IMR-90 (cell line): ENCODE data around the gene RAD1. TPM values are rescaled to one million over a fixed set of nuclear protein-coding genes. Genes with fewer than 3 reads are reported as not detected.

ENCODE experiments used
- ATAC-seq: fragments of 200-7000 bp; cut with Tn5 transposase; 2 replicates; pipeline ENCODE4 v1.9.1; 2020; ENCODE audit warnings: low read depth, mild to moderate bottlenecking, moderate library complexity
- BruUV-seq: library from RNA; stranded (reverse); fragments of 400-500 nt; replicated peaks from 2 replicates; lab custom pipeline; 2021; lab: Mats Ljungman, UMichigan
- CTCF ChIA-PET: fragments of 300-600 bp; formaldehyde crosslinking; extraction: SDS; loops from one replicate; lab custom pipeline; 2021; ENCODE audit warnings: antibody characterized with exemption; lab: Yijun Ruan, JAX
- POLR2A ChIA-PET: fragments of 300-600 bp; sonication (Branson Sonifier 250); formaldehyde crosslinking; loops from one replicate; lab custom pipeline; 2022; ENCODE audit warnings: antibody characterized with exemption; ENCODE audit not compliant: unreplicated experiment; lab: Charles Lee
- DNase-seq: peaks from one replicate; pipeline ENCODE4 v3.0.0; 2013
- H2AFZ ChIP-seq: replicated peaks from 2 replicates; pipeline ENCODE3; 2013; ENCODE audit warnings: low read length, mild to moderate bottlenecking; ENCODE audit not compliant: poor library complexity
- H2AK5ac ChIP-seq: 2 replicates; pipeline ENCODE4 v1.6.1; 2013; ENCODE audit warnings: low read depth, low read length, inconsistent platforms
- H2AK9ac ChIP-seq: replicated peaks from 2 replicates; pipeline ENCODE3; 2013; ENCODE audit warnings: mild to moderate bottlenecking, low read depth, low read length, moderate library complexity; ENCODE audit not compliant: poor library complexity
- H2BK120ac ChIP-seq: 2 replicates; pipeline ENCODE4 v1.6.1; 2013; ENCODE audit warnings: low read depth, low read length, inconsistent platforms
- H2BK15ac ChIP-seq: 3 replicates; pipeline ENCODE4 v1.6.1; 2013; ENCODE audit warnings: low read depth, low read length, inconsistent platforms
- H2BK20ac ChIP-seq: 2 replicates; pipeline ENCODE4 v1.6.1; 2013; ENCODE audit warnings: low read depth, mild to moderate bottlenecking, inconsistent platforms, low read length, moderate library complexity
- H2BK5ac ChIP-seq: 2 replicates; pipeline ENCODE4 v1.6.1; 2013; ENCODE audit warnings: mild to moderate bottlenecking, low read depth, low read length, inconsistent platforms; ENCODE audit not compliant: poor library complexity, severe bottlenecking
- H3K14ac ChIP-seq: replicated peaks from 2 replicates; pipeline ENCODE4 v1.6.1; 2013; ENCODE audit warnings: low read depth, low read length, inconsistent platforms
- H3K18ac ChIP-seq: 2 replicates; pipeline ENCODE4 v1.6.1; 2013; ENCODE audit warnings: low read depth, low read length, control low read depth
- H3K23ac ChIP-seq: 2 replicates; pipeline ENCODE4 v1.6.1; 2013; ENCODE audit warnings: low read depth, low read length, inconsistent platforms
- H3K27ac ChIP-seq: 2 replicates; pipeline ENCODE4 v1.5.1; 2013; ENCODE audit warnings: mild to moderate bottlenecking, control low read depth, low read length; ENCODE audit not compliant: insufficient read depth
- H3K27me3 ChIP-seq: 2 replicates; pipeline ENCODE4 v1.6.1; 2013; ENCODE audit warnings: low read length; ENCODE audit not compliant: control insufficient read depth, insufficient read depth
- H3K36me3 ChIP-seq: 2 replicates; pipeline ENCODE4 v1.6.1; 2013; ENCODE audit warnings: low read length, mixed read lengths; ENCODE audit not compliant: control insufficient read depth, insufficient read depth
- H3K4ac ChIP-seq: 2 replicates; pipeline ENCODE4 v1.6.1; 2013; ENCODE audit warnings: low read depth, low read length, inconsistent platforms
- H3K4me1 ChIP-seq: 2 replicates; pipeline ENCODE4 v1.6.1; 2013; ENCODE audit warnings: low read length, mixed read lengths; ENCODE audit not compliant: control insufficient read depth, insufficient read depth
- H3K4me2 ChIP-seq: 2 replicates; pipeline ENCODE4 v1.6.1; 2013; ENCODE audit warnings: low read depth, mild to moderate bottlenecking, control low read depth, low read length, moderate library complexity
- H3K4me3 ChIP-seq: 2 replicates; pipeline ENCODE4 v1.5.1; 2013; ENCODE audit warnings: low read depth, mild to moderate bottlenecking, control low read depth, low read length, moderate library complexity; ENCODE audit not compliant: insufficient read depth
- H3K56ac ChIP-seq: 2 replicates; pipeline ENCODE4 v1.6.1; 2013; ENCODE audit warnings: low read length, inconsistent platforms; ENCODE audit not compliant: insufficient read depth; ENCODE audit errors: extremely low read depth
- H3K79me1 ChIP-seq, 2 experiments: 2 replicates each; pipeline ENCODE4 v1.6.1; 2013; ENCODE audit warnings: low read length in 2 of 2, inconsistent platforms in 1 of 2, low read depth in 1 of 2
- H3K9ac ChIP-seq: 2 replicates; pipeline ENCODE4 v1.6.1; 2013; ENCODE audit warnings: low read depth, low read length, control low read depth
- H3K9me1 ChIP-seq: 2 replicates; pipeline ENCODE4 v1.6.1; 2013; ENCODE audit warnings: low read length, inconsistent platforms; ENCODE audit not compliant: insufficient read depth
- H3K9me3 ChIP-seq: 2 replicates; pipeline ENCODE4 v1.6.1; 2013; ENCODE audit warnings: low read length; ENCODE audit not compliant: control insufficient read depth, insufficient read depth
- H4K20me1 ChIP-seq: 2 replicates; pipeline ENCODE4 v1.6.1; 2013; ENCODE audit warnings: low read length, inconsistent platforms; ENCODE audit not compliant: insufficient read depth
- H4K5ac ChIP-seq: 2 replicates; pipeline ENCODE4 v1.6.1; 2013; ENCODE audit warnings: mild to moderate bottlenecking, low read depth, low read length, control low read depth
- H4K8ac ChIP-seq, 2 experiments: 2 replicates each; pipeline ENCODE4 v1.6.1; 2013; ENCODE audit warnings: low read depth in 2 of 2, low read length in 2 of 2, control low read depth in 1 of 2, inconsistent platforms in 1 of 2
- H4K91ac ChIP-seq: 2 replicates; pipeline ENCODE4 v1.6.1; 2013; ENCODE audit warnings: low read depth, low read length, inconsistent platforms; ENCODE audit not compliant: insufficient read depth
- BHLHE40 ChIP-seq: fragments of 150-350 bp; IDR thresholded peaks from 2 replicates; pipeline ENCODE4 v1.6.1; 2016; ENCODE audit warnings: mild to moderate bottlenecking, low read depth, low read length
- CEBPB ChIP-seq: IDR thresholded peaks from 2 replicates; pipeline ENCODE4 v1.6.1; 2012; ENCODE audit warnings: low read depth, low read length, improper control_type of control experiment
- FOS ChIP-seq: fragments of 150-350 bp; IDR thresholded peaks from 2 replicates; pipeline ENCODE4 v1.6.1; 2016; ENCODE audit warnings: low read depth, low read length
- MAFK ChIP-seq: IDR thresholded peaks from 2 replicates; pipeline ENCODE4 v1.6.1; 2012; ENCODE audit warnings: low read depth, low read length, improper control_type of control experiment
- MAZ ChIP-seq: IDR thresholded peaks from 2 replicates; pipeline ENCODE4 v1.6.1; 2012; ENCODE audit warnings: low read depth, mild to moderate bottlenecking, low read length, improper control_type of control experiment, moderate library complexity, borderline replicate concordance
- MXI1 ChIP-seq: IDR thresholded peaks from 2 replicates; pipeline ENCODE4 v1.6.1; 2012; ENCODE audit warnings: low read depth, mild to moderate bottlenecking, low read length, moderate library complexity, borderline replicate concordance
- NFE2L2 ChIP-seq: fragments of 150-350 bp; IDR thresholded peaks from 2 replicates; pipeline ENCODE4 v1.6.1; 2016; ENCODE audit warnings: low read depth, mild to moderate bottlenecking, low read length
- POLR2A ChIP-seq: IDR thresholded peaks from 2 replicates; pipeline ENCODE4 v1.6.1; 2012; ENCODE audit warnings: mild to moderate bottlenecking, low read depth, low read length
- RAD21 ChIP-seq: IDR thresholded peaks from 2 replicates; pipeline ENCODE4 v1.6.1; 2012; ENCODE audit warnings: low read length, improper control_type of control experiment
- RCOR1 ChIP-seq: IDR thresholded peaks from 2 replicates; pipeline ENCODE4 v1.6.1; 2012; ENCODE audit warnings: mild to moderate bottlenecking, low read length, improper control_type of control experiment; ENCODE audit not compliant: insufficient replicate concordance
- RFX5 ChIP-seq: IDR thresholded peaks from 2 replicates; pipeline ENCODE4 v1.8.0; 2012; ENCODE audit warnings: low read depth, mild to moderate bottlenecking, low read length, moderate library complexity
- SMC3 ChIP-seq: fragments of 150-350 bp; IDR thresholded peaks from 2 replicates; pipeline ENCODE4 v1.6.1; 2016; ENCODE audit warnings: low read depth, mild to moderate bottlenecking, antibody characterized with exemption, low read length, moderate library complexity
- dilution Hi-C: fragments of 300-500 bp; cut with HindIII; formaldehyde crosslinking; loops from one replicate; pipeline ENCODE4 v1.14.3; 2018; ENCODE audit warnings: low sequenced_read_pairs; ENCODE audit not compliant: unreplicated experiment
- in situ Hi-C: fragments of 300-500 bp; cut with MboI; formaldehyde crosslinking; loops from 3 replicates; pipeline ENCODE4 v1.14.3; 2019; ENCODE audit warnings: low sequenced_read_pairs, inconsistent platforms, mixed read lengths
- intact Hi-C: fragments of 100-400 bp; cut with micrococcal nuclease; formaldehyde crosslinking; loops from 2 replicates; pipeline ENCODE4 v1.10.0; 2022
- polyA plus RNA-seq, 3 experiments: library from polyadenylated mRNA; depleted of rRNA; stranded (reverse); fragments of >200 nt; gene quantifications; 2 replicates each; pipeline ENCODE4 v1.2.3, GENCODE V29; 2012; ENCODE audit warnings: low replicate concordance in 1 of 3
- total RNA-seq: library from RNA; depleted of rRNA; stranded (reverse); fragments of >200 nt; gene quantifications from 2 replicates; pipeline ENCODE4 v1.2.3, GENCODE V29; 2012
- TF ChIP-seq, protein P1 (sequence below): fragments of 150-350 bp; IDR thresholded peaks from 2 replicates; pipeline ENCODE4 v1.6.1; 2016; ENCODE audit warnings: low read depth, mild to moderate bottlenecking, low read length, moderate library complexity, borderline replicate concordance
- TF ChIP-seq, protein P2 (sequence below): fragments of 150-350 bp; IDR thresholded peaks from 2 replicates; pipeline ENCODE4 v1.6.1; 2017; ENCODE audit warnings: mild to moderate bottlenecking, antibody characterized with exemption, low read length, low read depth
- TF ChIP-seq, protein P3 (sequence below): conservative IDR thresholded peaks from 2 replicates; pipeline ENCODE4 v1.5.1; 2012; ENCODE audit warnings: mild to moderate bottlenecking, low read depth, low read length, improper control_type of control experiment

The RAD1 gene
- total and polyA plus RNA-seq, 2 of the 4 experiments (the other 2 are of a cell fraction): 18.5 to 21.5 TPM

DNA sequence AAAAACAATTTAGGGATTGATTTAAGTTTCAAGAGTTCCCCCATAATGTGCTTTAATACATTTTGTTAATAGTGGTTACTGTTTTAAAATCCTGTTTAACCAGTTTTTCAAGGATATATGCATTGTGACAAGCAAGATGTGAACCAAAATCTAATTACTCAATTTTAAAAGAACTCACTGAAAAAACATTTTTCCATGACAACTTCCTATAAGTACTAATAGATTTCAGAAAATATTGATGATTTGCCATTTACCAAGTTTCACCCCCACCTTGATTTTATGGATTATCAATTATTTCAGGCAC is 9.1 kb upstream of the RAD1 start:
- Histone ChIP-seq H3K9ac (no peak overlapping the region), H3K79me1 (peaks cover 6 to 32% of the 10 kb centered on the region in 2 experiments; a peak in 3 of 4 replicates), H3K14ac (no peak overlapping the region), H3K4me2 (no peak overlapping the region), H2AK9ac (no peak overlapping the region), H2AFZ (no peak overlapping the region), H3K23ac (no peak overlapping the region), H4K5ac (no peak overlapping the region), H2BK20ac (no peak overlapping the region), H3K27ac (no peak overlapping the region), H3K4me3 (no peak overlapping the region), H3K18ac (no peak overlapping the region), H3K27me3 (no peaks in the 10 kb centered on the region), H3K9me1 (no peaks in the 10 kb centered on the region), H2AK5ac (no peak overlapping the region), H2BK15ac (no peak overlapping the region), H4K8ac (no peak overlapping the region; a peak in 1 of 4 replicates), H2BK5ac (peak overlapping the region; percentile 95), H3K4ac (no peak overlapping the region), H4K91ac (no peak overlapping the region), H2BK120ac (no peak overlapping the region), H3K56ac (no peak overlapping the region), H4K20me1 (no peaks in the 10 kb centered on the region), H3K36me3 (peaks cover 16% of the 10 kb centered on the region), H3K9me3 (no peaks in the 10 kb centered on the region), H3K4me1 (peaks cover 5% of the 10 kb centered on the region)
- BruUV-seq: no TSS peak
- dilution Hi-C loops: no loop called here
- TF ChIP-seq SMC3: no peak
- no peak for TF ChIP-seq RFX5
- no peak for TF ChIP-seq BHLHE40
- no peak for TF ChIP-seq MAZ
- TF ChIP-seq MXI1: no peak
- TF ChIP-seq, protein P1, sequence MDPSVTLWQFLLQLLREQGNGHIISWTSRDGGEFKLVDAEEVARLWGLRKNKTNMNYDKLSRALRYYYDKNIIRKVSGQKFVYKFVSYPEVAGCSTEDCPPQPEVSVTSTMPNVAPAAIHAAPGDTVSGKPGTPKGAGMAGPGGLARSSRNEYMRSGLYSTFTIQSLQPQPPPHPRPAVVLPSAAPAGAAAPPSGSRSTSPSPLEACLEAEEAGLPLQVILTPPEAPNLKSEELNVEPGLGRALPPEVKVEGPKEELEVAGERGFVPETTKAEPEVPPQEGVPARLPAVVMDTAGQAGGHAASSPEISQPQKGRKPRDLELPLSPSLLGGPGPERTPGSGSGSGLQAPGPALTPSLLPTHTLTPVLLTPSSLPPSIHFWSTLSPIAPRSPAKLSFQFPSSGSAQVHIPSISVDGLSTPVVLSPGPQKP: no peak
- no peak for TF ChIP-seq POLR2A
- TF ChIP-seq, protein P2, sequence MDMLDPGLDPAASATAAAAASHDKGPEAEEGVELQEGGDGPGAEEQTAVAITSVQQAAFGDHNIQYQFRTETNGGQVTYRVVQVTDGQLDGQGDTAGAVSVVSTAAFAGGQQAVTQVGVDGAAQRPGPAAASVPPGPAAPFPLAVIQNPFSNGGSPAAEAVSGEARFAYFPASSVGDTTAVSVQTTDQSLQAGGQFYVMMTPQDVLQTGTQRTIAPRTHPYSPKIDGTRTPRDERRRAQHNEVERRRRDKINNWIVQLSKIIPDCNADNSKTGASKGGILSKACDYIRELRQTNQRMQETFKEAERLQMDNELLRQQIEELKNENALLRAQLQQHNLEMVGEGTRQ: no peak
- TF ChIP-seq RAD21: no peak
- TF ChIP-seq CEBPB: no peak
- no peak for TF ChIP-seq MAFK
- TF ChIP-seq, protein P3, sequence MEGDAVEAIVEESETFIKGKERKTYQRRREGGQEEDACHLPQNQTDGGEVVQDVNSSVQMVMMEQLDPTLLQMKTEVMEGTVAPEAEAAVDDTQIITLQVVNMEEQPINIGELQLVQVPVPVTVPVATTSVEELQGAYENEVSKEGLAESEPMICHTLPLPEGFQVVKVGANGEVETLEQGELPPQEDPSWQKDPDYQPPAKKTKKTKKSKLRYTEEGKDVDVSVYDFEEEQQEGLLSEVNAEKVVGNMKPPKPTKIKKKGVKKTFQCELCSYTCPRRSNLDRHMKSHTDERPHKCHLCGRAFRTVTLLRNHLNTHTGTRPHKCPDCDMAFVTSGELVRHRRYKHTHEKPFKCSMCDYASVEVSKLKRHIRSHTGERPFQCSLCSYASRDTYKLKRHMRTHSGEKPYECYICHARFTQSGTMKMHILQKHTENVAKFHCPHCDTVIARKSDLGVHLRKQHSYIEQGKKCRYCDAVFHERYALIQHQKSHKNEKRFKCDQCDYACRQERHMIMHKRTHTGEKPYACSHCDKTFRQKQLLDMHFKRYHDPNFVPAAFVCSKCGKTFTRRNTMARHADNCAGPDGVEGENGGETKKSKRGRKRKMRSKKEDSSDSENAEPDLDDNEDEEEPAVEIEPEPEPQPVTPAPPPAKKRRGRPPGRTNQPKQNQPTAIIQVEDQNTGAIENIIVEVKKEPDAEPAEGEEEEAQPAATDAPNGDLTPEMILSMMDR: no peak
- no peak for TF ChIP-seq NFE2L2
- TF ChIP-seq RCOR1: no peak
- no peak for TF ChIP-seq FOS
- DNase-seq (no peak), ATAC-seq (no peak)
- CTCF ChIA-PET: interaction anchor here (1.2 kb wide), 1 partner anchor 27 kb away, joined by 3 read pairs; no protein-coding TSS in a partner anchor
- in situ Hi-C loops: no loop called here
- intact Hi-C loops: no loop called here
- POLR2A ChIA-PET: no interaction called here
